Epithelial cell of esophagus (primary cell): ENCODE measurements around the gene PSMG3.

ENCODE experiments used
- DNase-seq: peaks from one replicate; pipeline ENCODE4 v3.0.0; 2010; ENCODE audit warnings: low read depth
- H3K4me3 ChIP-seq: 2 replicates; pipeline ENCODE4 v1.5.1; 2011; ENCODE audit warnings: mild to moderate bottlenecking, low read length, control low read depth
- CTCF ChIP-seq: IDR thresholded peaks from 2 replicates; pipeline ENCODE4 v1.5.1; 2011; ENCODE audit warnings: low read depth, mild to moderate bottlenecking, low read length, control low read depth, inconsistent platforms; ENCODE audit not compliant: insufficient read depth; ENCODE audit errors: missing control alignments

PSMG3 gene

GRCh38 chr7:1569833-1570632, at the start of gene PSMG3:
Gene PSMG3, minus strand, starts transcription at chr7:1570032. Its CDS starts 693 bp downstream, at chr7:1569339.
- peak within 1 kb of the TSS; percentile 87 for H3K4me3 ChIP-seq
- peak; percentile 17 for TF ChIP-seq CTCF
- DNase-seq: peak; percentile 91

GRCh38 chr7:1618475-1618874, 48.6 kb upstream of the PSMG3 start:
- no peak for DNase-seq
- no peak for TF ChIP-seq CTCF
- no peak overlapping the region for H3K4me3 ChIP-seq

- DNase-seq: no peak
- TF ChIP-seq CTCF: no peak
- H3K4me3 ChIP-seq: no peak overlapping the region
Measured at GRCh38 chr7:1617957-1618356, 48.1 kb upstream of the PSMG3 start.

GRCh38 chr7:1616741-1617140, 46.9 kb upstream of the PSMG3 start:
- TF ChIP-seq CTCF: no peak
- H3K4me3 ChIP-seq: no peak overlapping the region
- DNase-seq: no peak

- no peak for TF ChIP-seq CTCF
- H3K4me3 ChIP-seq: no peak overlapping the region
- peak; percentile 6 for DNase-seq
Measured at GRCh38 chr7:1611708-1612241, 41.9 kb upstream of the PSMG3 start.

GRCh38 chr7:1610678-1611302, 41.0 kb upstream of the PSMG3 start:
- no peak overlapping the region for H3K4me3 ChIP-seq
- TF ChIP-seq CTCF: no peak
- no peak for DNase-seq
